ENCODE measurements around the gene GALNT12.

GRCh38 chr9:98887918-98888510 lies 80.5 kb downstream of the GALNT12 start:
- TF ChIP-seq CTCF (IDR thresholded peaks at IDR 0.05; ENCODE audit: low read length) (no peak), EZH2 (IDR thresholded peaks at IDR 0.05; ENCODE audit: borderline replicate concordance, low read length) (no peak)
